IMR-90 (cell line): Measurements from ENCODE around the gene AKAP6.

Source experiments
- BHLHE40 ChIP-seq: fragments of 150-350 bp; IDR thresholded peaks from 2 replicates; pipeline ENCODE4 v1.6.1; 2016; ENCODE audit warnings: mild to moderate bottlenecking, low read depth, low read length
- CEBPB ChIP-seq: IDR thresholded peaks from 2 replicates; pipeline ENCODE4 v1.6.1; 2012; ENCODE audit warnings: low read depth, low read length, improper control_type of control experiment
- CTCF ChIP-seq: conservative IDR thresholded peaks from 2 replicates; pipeline ENCODE4 v1.5.1; 2012; ENCODE audit warnings: mild to moderate bottlenecking, low read depth, low read length, improper control_type of control experiment
- FOS ChIP-seq: fragments of 150-350 bp; IDR thresholded peaks from 2 replicates; pipeline ENCODE4 v1.6.1; 2016; ENCODE audit warnings: low read depth, low read length
- MAZ ChIP-seq: IDR thresholded peaks from 2 replicates; pipeline ENCODE4 v1.6.1; 2012; ENCODE audit warnings: low read depth, mild to moderate bottlenecking, low read length, improper control_type of control experiment, moderate library complexity, borderline replicate concordance
- MXI1 ChIP-seq: IDR thresholded peaks from 2 replicates; pipeline ENCODE4 v1.6.1; 2012; ENCODE audit warnings: low read depth, mild to moderate bottlenecking, low read length, moderate library complexity, borderline replicate concordance
- POLR2A ChIP-seq: IDR thresholded peaks from 2 replicates; pipeline ENCODE4 v1.6.1; 2012; ENCODE audit warnings: mild to moderate bottlenecking, low read depth, low read length
- RAD21 ChIP-seq: IDR thresholded peaks from 2 replicates; pipeline ENCODE4 v1.6.1; 2012; ENCODE audit warnings: low read length, improper control_type of control experiment
- RCOR1 ChIP-seq: IDR thresholded peaks from 2 replicates; pipeline ENCODE4 v1.6.1; 2012; ENCODE audit warnings: mild to moderate bottlenecking, low read length, improper control_type of control experiment; ENCODE audit not compliant: insufficient replicate concordance
- SMC3 ChIP-seq: fragments of 150-350 bp; IDR thresholded peaks from 2 replicates; pipeline ENCODE4 v1.6.1; 2016; ENCODE audit warnings: low read depth, mild to moderate bottlenecking, antibody characterized with exemption, low read length, moderate library complexity

- TF ChIP-seq BHLHE40 (no peak), CTCF (no peak), POLR2A (no peak), CEBPB (no peak), RAD21 (no peak), FOS (no peak), MAZ (no peak), SMC3 (no peak), RCOR1 (no peak), MXI1 (no peak)
These were observed 107.9 kb downstream of the AKAP6 start for GRCh38 chr14:32436993-32437392.
